CD14-positive monocyte (primary cell): Measurements from ENCODE around the gene VSIR. TPM values are rescaled to one million over a fixed set of nuclear protein-coding genes. Genes with fewer than 3 reads are reported as not detected.
A peak's percentile ranks its signal among the peaks of the same experiment; 100 is the strongest.

Experiments
- DNase-seq, 3 donors: peaks; one replicate each; pipeline ENCODE4 v3.0.0-alpha.2; 2011 to 2022
- H2AFZ ChIP-seq: 2 replicates; pipeline ENCODE4 v1.6.0; 2012; ENCODE audit warnings: mild to moderate bottlenecking, low read depth, low read length, inconsistent platforms; ENCODE audit not compliant: insufficient read depth, poor library complexity, severe bottlenecking
- H3K27ac ChIP-seq, 2 donors: 1 replicate in 1 of 2; 2 replicates in 1 of 2; pipeline ENCODE4 v1.5.1; 2012 to 2013; ENCODE audit warnings: low read length in 2 of 2, control low read depth in 1 of 2, inconsistent platforms in 1 of 2, low read depth in 1 of 2, mild to moderate bottlenecking in 1 of 2
- H3K27me3 ChIP-seq, 2 donors: one replicate each; pipeline versions ENCODE4 v1.6.0 to v1.6.1; 2011 to 2013; ENCODE audit warnings: low read length in 2 of 2; ENCODE audit not compliant: control insufficient read depth in 2 of 2, insufficient read depth in 2 of 2
- H3K36me3 ChIP-seq, 2 donors: replicated peaks in 1 of 2; 1 replicate in 1 of 2; 2 replicates in 1 of 2; pipeline versions ENCODE4 v1.5.1 to v1.6.1; 2012 to 2013; ENCODE audit warnings: low read length in 2 of 2, control low read depth in 1 of 2, inconsistent platforms in 1 of 2, mild to moderate bottlenecking in 1 of 2; ENCODE audit not compliant: insufficient read depth in 2 of 2, control insufficient read depth in 1 of 2
- H3K4me1 ChIP-seq, 2 donors: 1 replicate in 1 of 2; 2 replicates in 1 of 2; pipeline versions ENCODE4 v1.5.1 to v1.6.1; 2012 to 2013; ENCODE audit warnings: low read length in 2 of 2, control low read depth in 1 of 2, inconsistent platforms in 1 of 2, mild to moderate bottlenecking in 1 of 2, moderate library complexity in 1 of 2; ENCODE audit not compliant: insufficient read depth in 2 of 2, control insufficient read depth in 1 of 2
- H3K4me2 ChIP-seq: replicated peaks from 2 replicates; pipeline ENCODE3; 2012; ENCODE audit warnings: low read length, moderate library complexity, mild to moderate bottlenecking; ENCODE audit not compliant: poor library complexity, severe bottlenecking; ENCODE audit errors: extremely low read depth
- H3K4me3 ChIP-seq, 3 experiments: fragments of 200-600 bp in 1 of 3; sonication (generic) in 1 of 3; replicated peaks in 1 of 3; 1 replicate in 2 of 3; 2 replicates in 1 of 3; pipeline ENCODE4 v1.5.1; 2011 to 2013; ENCODE audit warnings: low read length in 3 of 3, mild to moderate bottlenecking in 3 of 3, control low read depth in 2 of 3, low read depth in 2 of 3, inconsistent platforms in 1 of 3, moderate library complexity in 1 of 3
- H3K79me2 ChIP-seq: 2 replicates; pipeline ENCODE4 v1.6.0; 2012; ENCODE audit warnings: mild to moderate bottlenecking, control low read depth, inconsistent platforms, low read length, moderate library complexity; ENCODE audit not compliant: insufficient read depth
- H3K9ac ChIP-seq: 2 replicates; pipeline ENCODE4 v1.6.0; 2017; ENCODE audit warnings: low read length, mild to moderate bottlenecking; ENCODE audit not compliant: insufficient read depth, poor library complexity, severe bottlenecking
- H3K9me3 ChIP-seq, 2 donors: replicated peaks in 1 of 2; 1 replicate in 1 of 2; 2 replicates in 1 of 2; pipeline versions ENCODE4 v1.5.1 to v1.6.1; 2012 to 2013; ENCODE audit warnings: low read length in 2 of 2, control low read depth in 1 of 2; ENCODE audit not compliant: control insufficient read depth in 1 of 2, insufficient read depth in 1 of 2
- H4K20me1 ChIP-seq: 2 replicates; pipeline ENCODE4 v1.6.0; 2012; ENCODE audit warnings: mild to moderate bottlenecking, low read length, control low read depth, moderate library complexity; ENCODE audit not compliant: insufficient read depth
- H3K27ac Mint-ChIP-seq, 7 donors: one replicate each; pipeline ENCODE4 v1.8.0; 2020; ENCODE audit warnings: mild to moderate bottlenecking in 7 of 7, mixed read lengths in 7 of 7, moderate library complexity in 6 of 7, inconsistent platforms in 2 of 7
- H3K27me3 Mint-ChIP-seq, 3 donors: one replicate each; pipeline ENCODE4 v1.8.0; 2021 to 2022; ENCODE audit warnings: low read depth in 3 of 3, mild to moderate bottlenecking in 3 of 3, mixed read lengths in 3 of 3, moderate library complexity in 3 of 3, inconsistent platforms in 1 of 3
- H3K36me3 Mint-ChIP-seq, 2 donors: one replicate each; pipeline ENCODE4 v1.8.0; 2020; ENCODE audit warnings: mixed read lengths in 2 of 2, inconsistent platforms in 1 of 2, mild to moderate bottlenecking in 1 of 2
- H3K4me1 Mint-ChIP-seq: one replicate; pipeline ENCODE4 v1.8.0; 2020; ENCODE audit warnings: mild to moderate bottlenecking, mixed read lengths
- H3K4me3 Mint-ChIP-seq, 2 donors: one replicate each; pipeline ENCODE4 v1.8.0; 2020; ENCODE audit warnings: mild to moderate bottlenecking in 2 of 2, mixed read lengths in 2 of 2, moderate library complexity in 1 of 2
- H3K9me3 Mint-ChIP-seq, 7 donors: one replicate each; pipeline ENCODE4 v1.8.0; 2020 to 2022; ENCODE audit warnings: mixed read lengths in 7 of 7, mild to moderate bottlenecking in 6 of 7, moderate library complexity in 6 of 7, inconsistent platforms in 2 of 7
- CTCF ChIP-seq: fragments of 200-600 bp; IDR thresholded peaks from one replicate; pipeline ENCODE4 v1.8.0; 2022; ENCODE audit warnings: antibody characterized with exemption, mild to moderate bottlenecking
- WGBS: methylation state at CpG from one replicate; pipeline ENCODE4 v1.1.5; 2013; ENCODE audit warnings: missing lambda C conversion rate; ENCODE audit not compliant: insufficient coverage; 5-methylcytosine and 5-hydroxymethylcytosine counted together
- intact Hi-C, 2 donors: fragments of 100-400 bp; cut with micrococcal nuclease; formaldehyde crosslinking; loops; one replicate each; pipeline versions ENCODE4 v1.15.0 to v1.15.1; 2023
- polyA plus RNA-seq, 3 donors: library from polyadenylated mRNA; depleted of rRNA in 1 of 3; unstranded in 2 of 3; stranded (reverse) in 1 of 3; fragments of 300-500 nt in 2 of 3; fragments of >200 nt in 1 of 3; fragmentation: Illumina TruSeq in 2 of 3; gene quantifications; 1 replicate in 2 of 3; 2 replicates in 1 of 3; pipeline ENCODE4 v1.2.3, GENCODE V29; 2012 to 2021

Gene VSIR
- polyA plus RNA-seq, 3 donors, result 635 to 1,133 (median 801) TPM

DNA sequence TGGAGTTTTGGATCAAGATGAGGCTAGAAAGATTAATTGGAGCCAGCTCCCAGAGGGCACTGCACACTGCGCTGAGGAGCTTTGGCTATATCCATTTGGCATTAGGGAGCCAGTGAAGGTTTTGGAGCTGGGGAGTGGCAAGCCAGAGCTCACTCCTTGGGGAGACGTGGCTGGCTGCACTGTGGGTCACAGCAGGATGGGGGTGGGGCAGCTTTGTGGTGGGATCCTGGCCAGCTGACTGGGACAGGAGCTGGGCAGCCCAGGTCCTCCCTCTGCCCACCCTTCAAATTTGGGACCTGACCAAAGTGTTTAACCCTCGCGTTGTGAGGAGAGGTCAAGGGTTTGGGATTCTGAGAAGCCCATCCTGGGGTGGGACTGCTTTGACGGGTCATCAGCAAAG, 58.7 kb downstream of the VSIR start:
- H3K27me3 Mint-ChIP-seq, result peaks cover 0 to 1% (median 0%) of the 10 kb centered on the region in 3 donors
- Histone ChIP-seq H3K9me3 (no peaks in the 10 kb centered on the region), H3K4me2 (peak overlapping the region; percentile 96), H3K4me1 (peaks cover 94 to 95% of the 10 kb centered on the region in 2 donors), H3K79me2 (peaks cover 63% of the 10 kb centered on the region), H3K36me3 (peaks cover 7 to 28% of the 10 kb centered on the region in 2 donors), H4K20me1 (peaks cover 43% of the 10 kb centered on the region), H3K4me3 (peak overlapping the region; percentile 64 to 89 (median 75)), H3K27me3 (no peaks in the 10 kb centered on the region), H3K27ac (peak overlapping the region; percentile 84), H3K9ac (peak overlapping the region; percentile 76), H2AFZ (no peak overlapping the region)
- WGBS, result 92% methylated on average over 1 of the region's 5 CpGs
- intact Hi-C loops, result loop anchor here in 1 of 2 donors (5.0 kb wide), 1 partner anchor 397 kb away; the partner anchor contains the start of gene SLC29A3
- no peak for TF ChIP-seq CTCF
- peak overlapping the region; percentile 95 to 98 for H3K4me3 Mint-ChIP-seq
- no peaks in the 10 kb centered on the region for H3K9me3 Mint-ChIP-seq
- DNase-seq, result no peak
- peak overlapping the region; percentile 90 to 97 (median 96) for H3K27ac Mint-ChIP-seq
- peaks cover 29 to 49% of the 10 kb centered on the region in 2 donors for H3K36me3 Mint-ChIP-seq
- peaks cover 97% of the 10 kb centered on the region for H3K4me1 Mint-ChIP-seq

GRCh38 chr10:71714031-71714410, 59.3 kb downstream of the VSIR start:
- Histone ChIP-seq H3K9me3 (no peaks in the 10 kb centered on the region), H3K9ac (peak overlapping the region; percentile 76), H3K79me2 (peaks cover 59% of the 10 kb centered on the region), H3K4me3 (peak overlapping the region; percentile 64 to 89 (median 75)), H3K4me1 (peaks cover 93 to 94% of the 10 kb centered on the region in 2 donors), H2AFZ (no peak overlapping the region), H3K27me3 (no peaks in the 10 kb centered on the region), H3K4me2 (peak overlapping the region; percentile 96), H3K36me3 (peaks cover 7 to 23% of the 10 kb centered on the region in 2 donors), H3K27ac (peak overlapping the region; percentile 84), H4K20me1 (peaks cover 37% of the 10 kb centered on the region)
- Mint-ChIP-seq H3K36me3 (peaks cover 29 to 44% of the 10 kb centered on the region in 2 donors), H3K4me1 (peaks cover 96% of the 10 kb centered on the region), H3K4me3 (peak overlapping the region; percentile 95 to 98), H3K27me3 (peaks cover 0 to 1% (median 0%) of the 10 kb centered on the region in 3 donors), H3K9me3 (no peaks in the 10 kb centered on the region), H3K27ac (peak overlapping the region; percentile 90 to 97 (median 96))
- no peak for DNase-seq
- no peak for TF ChIP-seq CTCF
- intact Hi-C loops, result loop anchor here in 1 of 2 donors (5.0 kb wide), 1 partner anchor 397 kb away; the partner anchor contains the start of gene SLC29A3
- 33% methylated on average over 2 of the region's 4 CpGs for WGBS
